Ovary (tissue), 3 donors: ENCODE results near the gene REEP1.

Experiments
- POLR2A ChIP-seq: fragments of 450-650 bp; IDR thresholded peaks from one replicate; pipeline ENCODE4 v1.6.1; 2017; ENCODE audit warnings: antibody characterized with exemption, mild to moderate bottlenecking, moderate library complexity
- TF ChIP-seq, protein P1 (sequence below), 3 donors: fragments of 450-650 bp in 2 of 3; fragments of 200-600 bp in 1 of 3; IDR thresholded peaks; one replicate each; pipeline versions ENCODE4 v1.5.1 to v1.8.0; 2016 to 2022; ENCODE audit warnings: antibody characterized with exemption in 3 of 3, mild to moderate bottlenecking in 1 of 3
- donor health status: DM: no; HTN: no; CAD: no.

DNA sequence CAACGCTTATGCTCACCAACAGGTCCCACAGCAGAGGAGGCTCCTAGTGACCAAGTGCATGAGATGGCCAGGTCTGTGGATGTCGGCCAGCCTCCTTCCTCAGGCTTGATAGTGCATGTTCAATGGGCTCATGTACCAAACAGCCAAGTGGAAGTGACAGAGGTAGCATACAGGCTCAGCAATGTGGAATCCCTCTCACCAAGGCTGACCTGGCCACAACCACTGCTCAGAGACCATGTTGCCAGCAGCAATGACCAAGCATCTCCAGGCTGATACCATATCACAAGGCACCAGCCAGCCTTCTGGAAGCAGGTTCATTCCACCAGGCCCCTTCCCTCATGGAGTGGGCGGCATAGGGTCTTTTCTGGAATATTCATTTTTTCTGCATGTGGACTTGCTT lies 61.5 kb downstream of the REEP1 start:
- TF ChIP-seq, protein P1, sequence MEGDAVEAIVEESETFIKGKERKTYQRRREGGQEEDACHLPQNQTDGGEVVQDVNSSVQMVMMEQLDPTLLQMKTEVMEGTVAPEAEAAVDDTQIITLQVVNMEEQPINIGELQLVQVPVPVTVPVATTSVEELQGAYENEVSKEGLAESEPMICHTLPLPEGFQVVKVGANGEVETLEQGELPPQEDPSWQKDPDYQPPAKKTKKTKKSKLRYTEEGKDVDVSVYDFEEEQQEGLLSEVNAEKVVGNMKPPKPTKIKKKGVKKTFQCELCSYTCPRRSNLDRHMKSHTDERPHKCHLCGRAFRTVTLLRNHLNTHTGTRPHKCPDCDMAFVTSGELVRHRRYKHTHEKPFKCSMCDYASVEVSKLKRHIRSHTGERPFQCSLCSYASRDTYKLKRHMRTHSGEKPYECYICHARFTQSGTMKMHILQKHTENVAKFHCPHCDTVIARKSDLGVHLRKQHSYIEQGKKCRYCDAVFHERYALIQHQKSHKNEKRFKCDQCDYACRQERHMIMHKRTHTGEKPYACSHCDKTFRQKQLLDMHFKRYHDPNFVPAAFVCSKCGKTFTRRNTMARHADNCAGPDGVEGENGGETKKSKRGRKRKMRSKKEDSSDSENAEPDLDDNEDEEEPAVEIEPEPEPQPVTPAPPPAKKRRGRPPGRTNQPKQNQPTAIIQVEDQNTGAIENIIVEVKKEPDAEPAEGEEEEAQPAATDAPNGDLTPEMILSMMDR (IDR thresholded peaks at IDR 0.05): no peak
- no peak for TF ChIP-seq POLR2A
